Measurements from ENCODE around the gene FBF1.
"Not testable (repeated sequence)": the region's sequence is repeated elsewhere in the genome, so short reads cannot be mapped to it uniquely, and the experiment has no call there.

The FBF1 gene

DNA sequence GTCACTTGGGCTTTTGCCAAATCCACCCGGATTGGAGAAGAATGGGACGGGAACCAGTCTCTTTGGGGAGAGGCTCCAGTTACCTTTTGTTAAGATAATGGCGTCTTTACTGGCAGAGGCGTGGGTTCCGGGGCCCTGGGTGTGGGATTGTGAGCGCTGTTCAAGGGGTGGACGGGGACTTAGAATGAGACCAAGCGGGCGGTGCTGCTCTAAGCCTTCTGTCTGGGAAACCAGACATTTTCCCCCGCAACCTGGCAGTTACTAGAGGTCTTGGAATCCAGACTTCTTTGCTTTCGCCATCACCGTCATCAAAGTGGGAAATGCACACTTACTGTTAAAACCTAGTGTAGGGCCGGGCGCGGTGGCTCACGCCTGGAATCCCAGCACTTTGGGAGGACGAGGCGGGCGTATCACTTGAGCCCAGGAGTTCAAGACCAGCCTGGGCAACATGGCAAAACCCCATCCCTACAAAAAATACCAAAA, 38.9 kb upstream of the FBF1 start:
- TF ChIP-seq, protein P1, sequence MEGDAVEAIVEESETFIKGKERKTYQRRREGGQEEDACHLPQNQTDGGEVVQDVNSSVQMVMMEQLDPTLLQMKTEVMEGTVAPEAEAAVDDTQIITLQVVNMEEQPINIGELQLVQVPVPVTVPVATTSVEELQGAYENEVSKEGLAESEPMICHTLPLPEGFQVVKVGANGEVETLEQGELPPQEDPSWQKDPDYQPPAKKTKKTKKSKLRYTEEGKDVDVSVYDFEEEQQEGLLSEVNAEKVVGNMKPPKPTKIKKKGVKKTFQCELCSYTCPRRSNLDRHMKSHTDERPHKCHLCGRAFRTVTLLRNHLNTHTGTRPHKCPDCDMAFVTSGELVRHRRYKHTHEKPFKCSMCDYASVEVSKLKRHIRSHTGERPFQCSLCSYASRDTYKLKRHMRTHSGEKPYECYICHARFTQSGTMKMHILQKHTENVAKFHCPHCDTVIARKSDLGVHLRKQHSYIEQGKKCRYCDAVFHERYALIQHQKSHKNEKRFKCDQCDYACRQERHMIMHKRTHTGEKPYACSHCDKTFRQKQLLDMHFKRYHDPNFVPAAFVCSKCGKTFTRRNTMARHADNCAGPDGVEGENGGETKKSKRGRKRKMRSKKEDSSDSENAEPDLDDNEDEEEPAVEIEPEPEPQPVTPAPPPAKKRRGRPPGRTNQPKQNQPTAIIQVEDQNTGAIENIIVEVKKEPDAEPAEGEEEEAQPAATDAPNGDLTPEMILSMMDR (conservative IDR thresholded peaks at IDR 0.05; ENCODE audit: low read depth, low read length), result no peak
- peak; percentile 72 for DNase-seq (ENCODE audit: low read depth)

DNA sequence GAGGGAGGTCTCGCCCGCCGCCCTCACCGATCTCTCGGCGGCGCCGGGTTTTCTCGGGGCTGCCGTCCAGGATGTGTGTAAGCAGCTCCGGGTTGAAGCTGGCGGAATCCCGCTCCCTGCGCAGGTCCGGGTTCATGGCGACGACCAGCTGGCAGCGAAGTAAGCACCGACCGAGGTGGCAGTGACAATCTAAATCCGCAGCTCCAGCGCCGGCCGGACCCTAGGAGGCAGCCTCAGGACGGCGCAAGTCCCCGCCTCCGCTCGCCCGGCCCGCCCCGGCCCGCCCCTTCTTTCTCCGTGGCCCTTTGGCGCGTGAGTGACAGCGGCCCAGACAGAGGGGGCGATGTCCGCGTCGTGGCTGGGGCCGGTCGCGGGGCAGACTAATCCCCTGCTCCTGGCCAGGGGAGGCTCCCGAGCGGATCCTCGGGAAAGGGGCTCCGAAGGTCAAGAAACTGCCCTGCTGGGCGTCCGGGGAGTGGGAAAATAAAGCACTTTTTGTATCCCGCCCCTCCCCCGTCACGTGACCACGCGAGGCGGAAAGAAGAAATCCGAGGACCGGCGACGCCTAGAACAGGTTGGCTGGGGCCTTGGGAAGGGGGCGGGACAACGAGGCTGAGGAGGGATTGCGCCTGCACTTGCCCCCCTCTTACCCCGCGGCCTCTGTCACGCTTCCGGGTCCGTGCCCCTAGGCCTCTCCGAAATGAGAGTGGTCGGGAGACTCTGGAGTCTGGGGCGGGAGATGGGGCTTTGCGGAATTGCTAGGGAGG, 38.3 kb upstream of the FBF1 start, which contains the start of the genes ACOX1 and TEN1:
Gene ACOX1 (minus strand): TSS at position 229 of the 767 bp plus-strand sequence. CDS start 93 bp downstream, at position 136.
Gene TEN1 (plus strand): TSS at position 303 of the 767 bp plus-strand sequence. CDS start 6,953 bp downstream, outside the sequence.
- peak within 1 kb of the TSS; percentile 85 for H3K4me3 ChIP-seq (ENCODE audit: low read length)
- DNase-seq (ENCODE audit: low read depth), result peak; percentile 90
- TF ChIP-seq, protein P1 (conservative IDR thresholded peaks at IDR 0.05; ENCODE audit: low read depth, low read length), result no peak

More for the DNA sequence above, 38.9 kb upstream of the FBF1 start:
- peak overlapping the region; percentile 85 for H3K4me3 ChIP-seq (ENCODE audit: low read length)

DNA sequence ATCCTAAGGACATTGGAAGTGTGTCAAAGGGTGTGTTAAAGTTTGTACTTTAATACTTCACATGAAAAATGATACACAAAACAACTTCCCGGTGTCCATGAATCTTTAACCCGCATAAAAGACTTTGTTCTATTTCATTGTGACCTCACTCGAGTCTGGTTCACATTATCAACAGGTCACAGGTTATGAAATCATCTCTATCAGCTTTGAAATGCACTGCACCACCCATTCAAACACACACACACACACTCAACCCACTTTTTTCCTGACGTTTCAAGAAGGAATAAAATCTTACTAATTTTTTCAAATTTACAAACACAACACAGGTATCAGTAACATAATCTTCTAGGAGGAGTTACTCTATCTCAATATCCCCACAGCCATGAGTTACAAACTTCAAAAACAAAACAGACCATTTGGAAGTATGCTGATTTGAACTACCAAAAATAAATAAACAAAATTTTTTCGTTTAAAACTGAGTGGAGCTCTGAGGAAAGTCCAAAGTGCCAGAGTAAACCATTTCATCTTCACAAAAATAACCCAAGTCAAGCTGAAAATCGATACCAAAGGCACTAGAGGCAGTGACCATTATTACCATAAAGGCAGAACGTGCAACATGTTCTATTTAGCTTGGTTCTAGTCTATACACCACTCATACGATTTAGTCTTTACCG, 35.5 kb upstream of the FBF1 start:
- TF ChIP-seq, protein P1 (conservative IDR thresholded peaks at IDR 0.05; ENCODE audit: low read depth, low read length), result no peak
- no peak for DNase-seq (ENCODE audit: low read depth)
- no peak overlapping the region for H3K4me3 ChIP-seq (ENCODE audit: low read length)

DNA sequence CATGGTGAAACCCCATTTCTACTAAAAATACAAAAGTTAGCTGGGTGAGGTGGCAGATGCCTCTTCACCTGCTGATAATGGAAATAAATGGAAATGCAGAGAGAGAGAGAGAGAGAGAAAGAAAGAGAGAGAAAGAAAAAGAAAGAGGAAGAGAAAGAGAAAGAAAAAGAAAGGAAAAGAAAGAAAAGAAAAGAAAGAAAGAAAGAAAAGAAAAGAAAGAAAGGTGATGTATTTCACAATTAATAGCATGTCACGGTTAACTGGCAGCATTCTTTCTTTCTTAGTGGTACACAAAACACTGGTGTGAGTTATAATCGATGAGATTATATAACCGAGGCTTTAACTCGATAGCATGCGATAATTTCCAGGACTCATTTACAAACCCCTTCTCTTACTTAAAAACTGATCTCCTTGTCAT, 34.9 kb upstream of the FBF1 start:
- TF ChIP-seq, protein P1 (conservative IDR thresholded peaks at IDR 0.05; ENCODE audit: low read depth, low read length), result no peak
- no peak for DNase-seq (ENCODE audit: low read depth)
- no peak overlapping the region for H3K4me3 ChIP-seq (ENCODE audit: low read length)

DNA sequence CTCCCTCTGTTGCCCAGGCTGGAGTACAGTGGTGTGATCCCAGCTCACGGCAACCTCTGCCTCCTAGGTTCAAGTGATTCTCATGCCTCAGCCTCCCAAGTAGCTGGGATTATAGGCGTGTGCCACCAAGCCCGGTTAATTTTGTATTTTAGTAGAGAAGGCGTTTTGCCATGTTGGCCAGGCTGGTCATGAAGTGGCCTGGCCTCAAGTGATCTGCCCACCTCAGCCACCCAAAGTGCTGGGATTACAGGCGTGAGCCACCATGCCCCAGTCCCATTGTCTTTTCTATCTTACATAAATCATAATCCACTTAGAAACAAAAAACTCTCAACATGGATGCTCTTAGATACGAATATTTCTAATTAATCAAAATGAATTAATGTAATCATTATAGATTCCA, 34.3 kb upstream of the FBF1 start:
- H3K4me3 ChIP-seq (ENCODE audit: low read length); DNase-seq (ENCODE audit: low read depth): not testable (repeated sequence)

DNA sequence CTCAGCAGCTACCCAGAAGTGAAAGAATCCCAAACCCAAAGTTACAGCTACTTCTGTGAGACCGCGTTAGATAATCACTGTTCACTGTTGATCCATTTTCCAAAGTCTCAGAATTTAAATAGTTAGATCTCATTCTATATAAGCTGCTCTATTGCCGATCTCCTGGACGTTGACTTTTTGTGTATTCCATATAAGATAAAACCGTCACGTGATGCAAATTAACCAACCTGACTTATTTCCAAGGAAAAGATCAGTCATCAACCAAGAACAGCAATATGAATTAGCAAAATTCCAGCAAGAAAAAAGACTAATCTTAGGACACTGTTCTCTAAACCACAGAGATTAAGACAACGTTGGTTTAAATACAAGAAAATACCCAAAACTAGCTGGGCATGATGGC, 29.8 kb upstream of the FBF1 start:
- no peak overlapping the region for H3K4me3 ChIP-seq (ENCODE audit: low read length)
- TF ChIP-seq, protein P1 (conservative IDR thresholded peaks at IDR 0.05; ENCODE audit: low read depth, low read length), result no peak
- DNase-seq (ENCODE audit: low read depth), result no peak

DNA sequence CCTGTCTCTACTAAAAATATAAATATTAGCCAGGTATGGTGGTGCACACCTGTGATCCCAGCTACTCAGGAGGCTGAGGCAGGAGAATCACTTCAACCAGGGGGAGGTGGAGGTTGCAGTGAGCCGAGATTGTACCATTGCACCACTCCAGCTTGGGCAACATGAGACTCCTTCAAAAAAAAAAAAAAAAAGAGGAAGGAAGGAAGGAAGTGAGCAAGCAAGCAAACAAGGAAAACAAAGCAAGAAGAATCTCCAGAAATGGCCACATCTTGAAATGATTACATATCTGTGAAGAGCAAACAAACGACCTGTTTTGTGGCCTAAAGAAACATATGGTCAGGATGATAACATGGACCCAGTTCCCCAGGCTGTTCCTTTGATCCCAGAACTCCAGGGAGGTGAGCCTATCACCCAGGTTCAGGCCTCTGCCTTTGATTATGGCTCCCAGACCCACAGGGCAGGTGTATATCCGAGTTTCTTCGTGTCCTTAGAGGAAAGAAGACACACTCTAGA, 29.2 kb upstream of the FBF1 start:
- DNase-seq (ENCODE audit: low read depth), result no peak
- TF ChIP-seq, protein P1 (conservative IDR thresholded peaks at IDR 0.05; ENCODE audit: low read depth, low read length), result no peak
- H3K4me3 ChIP-seq (ENCODE audit: low read length), result no peak overlapping the region

DNA sequence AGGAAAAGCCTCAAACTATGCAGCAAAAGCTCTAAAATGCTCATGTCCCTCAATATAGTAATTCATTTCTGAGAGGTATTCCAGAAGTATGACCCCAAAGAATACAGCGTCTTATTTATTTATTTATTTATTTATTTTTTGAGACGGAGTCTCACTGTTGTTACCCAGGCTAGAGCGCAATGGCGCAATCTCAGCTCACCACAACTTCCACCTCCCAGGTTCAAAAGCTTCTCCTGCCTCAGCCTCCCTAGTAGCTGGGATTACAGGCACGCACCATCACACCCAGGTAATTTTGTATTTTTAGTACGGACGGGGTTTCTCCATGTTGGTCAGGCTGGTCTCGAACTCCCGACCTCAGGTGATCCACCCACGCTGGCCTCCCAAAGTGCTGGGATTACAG, 28.2 kb upstream of the FBF1 start:
- DNase-seq (ENCODE audit: low read depth); H3K4me3 ChIP-seq (ENCODE audit: low read length): not testable (repeated sequence)
